ENCODE results near the gene LTBP2.

Gene LTBP2

DNA sequence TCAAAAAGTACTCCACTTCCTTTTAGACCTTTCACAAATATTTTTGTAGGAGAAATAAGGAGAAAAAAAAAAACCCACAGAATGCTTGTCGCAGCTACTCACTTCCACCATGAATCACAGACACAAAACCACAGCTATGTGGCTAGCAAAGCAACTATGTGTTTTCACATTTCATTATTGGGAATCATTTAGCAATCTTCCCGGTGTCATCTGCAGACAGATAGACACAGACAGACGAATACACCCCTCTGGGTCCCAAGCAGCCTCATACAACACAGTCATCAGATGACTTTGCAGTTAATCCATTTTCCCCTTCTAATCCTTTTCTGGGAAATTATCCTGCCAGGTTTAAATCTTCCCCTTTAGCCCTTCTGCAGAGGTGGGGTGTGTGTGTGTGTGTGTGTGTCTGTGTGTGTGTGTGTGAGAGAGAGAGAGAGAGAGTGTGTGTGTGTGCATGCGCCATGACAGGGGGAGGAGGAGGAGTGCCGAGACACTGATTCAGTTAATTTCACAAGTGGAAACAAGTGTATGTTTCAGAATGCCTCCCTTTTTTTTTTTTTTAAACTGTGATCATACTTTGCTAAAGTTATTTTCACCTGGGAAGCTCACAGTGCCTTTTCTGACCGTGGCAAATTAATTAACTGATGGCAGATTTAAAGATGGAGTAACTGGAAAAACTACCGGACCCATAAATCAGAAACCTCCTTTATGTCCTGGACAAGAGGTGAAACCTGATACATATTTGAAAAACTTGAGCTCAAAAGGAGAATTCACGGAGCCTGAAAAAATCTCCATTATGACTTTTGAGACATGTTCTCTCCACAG, 39.9 kb downstream of the LTBP2 start:
- DNase-seq (ENCODE audit: low read depth), result no peak

DNA sequence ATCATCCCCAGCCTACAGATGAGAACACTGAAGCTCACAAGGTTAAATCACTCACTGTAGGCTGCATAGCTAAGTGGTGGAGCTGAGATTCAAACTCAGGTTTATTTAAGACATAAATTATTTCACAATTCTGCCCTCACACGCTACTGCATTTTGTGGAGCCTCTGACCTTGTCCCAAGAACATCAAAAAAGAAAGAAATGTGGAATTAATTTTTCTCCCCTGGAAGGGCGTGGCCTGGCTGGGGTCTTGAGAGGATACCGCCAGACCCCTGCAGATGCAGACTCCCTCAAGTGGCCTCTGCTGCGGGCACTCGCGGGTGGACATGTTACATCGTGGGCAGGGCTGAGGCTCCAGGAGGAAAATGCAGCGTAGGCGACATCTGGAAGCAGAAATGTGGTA, 40.6 kb downstream of the LTBP2 start:
- DNase-seq (ENCODE audit: low read depth), result no peak

DNA sequence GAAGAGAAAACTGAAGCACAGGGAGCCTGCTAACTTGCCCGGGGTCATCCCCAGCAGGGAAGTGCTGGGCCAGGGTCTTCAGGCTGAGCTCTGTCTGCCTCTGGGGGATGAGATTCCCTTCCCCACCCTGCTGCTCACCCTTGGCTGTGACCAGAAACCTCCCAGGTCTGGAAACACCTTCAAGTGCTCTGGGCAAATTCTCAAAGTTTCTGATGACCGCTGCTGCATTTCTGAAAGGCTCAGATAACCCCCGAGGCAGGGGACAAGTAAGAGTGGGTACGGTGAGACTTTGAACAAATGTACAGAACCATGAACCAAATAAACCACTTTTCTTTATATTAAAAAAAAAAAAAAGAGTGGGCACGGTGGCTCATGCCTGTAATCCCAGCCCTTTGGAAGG, 41.3 kb downstream of the LTBP2 start:
- no peak for DNase-seq (ENCODE audit: low read depth)

DNA sequence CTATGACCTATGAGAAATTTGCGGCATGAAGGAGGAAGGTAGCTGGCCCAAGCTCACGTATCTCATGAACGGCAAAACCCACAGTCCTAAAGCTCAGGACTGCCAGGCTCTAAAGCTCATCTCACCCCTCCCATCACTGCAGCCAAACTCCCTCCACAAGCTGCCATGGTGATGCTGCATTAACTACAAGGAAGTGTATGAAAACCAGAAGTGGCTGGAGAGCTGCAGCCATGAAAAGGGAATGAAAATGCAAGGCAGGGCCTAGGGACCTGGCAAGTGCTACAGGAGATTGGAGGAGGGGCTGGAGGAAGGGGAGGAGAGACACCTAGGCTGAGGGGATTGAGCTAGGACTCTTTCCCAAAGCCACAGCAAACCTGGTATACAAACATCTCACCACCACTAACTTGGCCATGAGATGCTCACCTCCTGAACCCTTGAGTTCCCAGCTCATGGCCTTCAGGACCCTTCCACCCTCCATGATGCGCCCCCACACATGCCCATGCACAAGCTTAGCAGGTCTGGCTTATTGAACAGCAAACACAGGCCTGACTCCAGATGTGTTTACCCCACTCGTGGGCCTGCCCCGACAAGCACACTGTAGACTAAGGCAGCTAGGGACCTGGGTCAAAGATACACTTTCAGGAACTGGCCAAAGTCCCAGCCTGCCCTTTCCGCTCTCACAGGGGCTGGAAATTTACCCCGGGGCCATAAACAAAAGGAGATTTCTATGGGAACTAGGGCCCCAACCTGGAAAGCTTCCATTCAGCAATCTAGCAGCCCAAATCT, 42.0 kb downstream of the LTBP2 start:
- DNase-seq (ENCODE audit: low read depth), result no peak

DNA sequence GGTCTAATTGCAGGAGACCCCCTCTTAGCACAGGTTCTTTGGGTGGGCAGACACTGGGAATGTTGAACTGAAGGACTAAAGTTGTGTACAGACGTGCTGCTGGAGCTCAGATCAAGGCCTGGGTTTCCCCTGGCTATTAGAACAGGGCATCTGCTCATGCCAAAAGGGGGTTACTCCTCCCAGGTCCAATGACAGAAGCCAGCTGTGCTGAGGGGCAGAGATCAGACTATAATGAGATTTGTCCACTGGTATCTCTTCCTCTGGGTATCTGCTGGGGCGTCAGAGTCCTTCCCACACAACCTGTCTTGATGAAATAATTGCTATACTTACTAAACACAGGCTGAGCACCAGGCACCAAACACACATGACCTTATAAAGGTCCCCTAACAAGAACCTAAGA, 42.6 kb downstream of the LTBP2 start:
- no peak for DNase-seq (ENCODE audit: low read depth)

DNA sequence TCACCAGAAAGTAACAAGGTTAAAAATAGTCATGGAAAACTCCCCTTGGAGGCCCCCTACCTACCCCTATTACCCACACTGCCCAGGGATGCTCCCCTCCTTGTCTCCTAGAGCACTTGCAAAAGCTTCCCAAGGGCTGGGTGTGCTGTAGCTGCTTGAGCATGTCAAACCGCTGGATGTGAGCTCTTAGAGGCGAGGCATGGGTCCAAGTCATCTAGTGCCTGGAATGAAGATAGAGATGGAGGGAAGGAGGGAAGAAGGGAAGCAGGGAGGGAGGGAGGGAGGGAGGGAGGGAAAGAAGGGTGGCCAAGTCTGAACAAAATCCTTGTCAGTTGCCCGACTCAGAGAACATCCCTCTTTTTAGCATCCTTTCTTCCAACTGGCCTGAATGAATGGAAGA, 43.1 kb downstream of the LTBP2 start:
- DNase-seq (ENCODE audit: low read depth), result no peak

DNA sequence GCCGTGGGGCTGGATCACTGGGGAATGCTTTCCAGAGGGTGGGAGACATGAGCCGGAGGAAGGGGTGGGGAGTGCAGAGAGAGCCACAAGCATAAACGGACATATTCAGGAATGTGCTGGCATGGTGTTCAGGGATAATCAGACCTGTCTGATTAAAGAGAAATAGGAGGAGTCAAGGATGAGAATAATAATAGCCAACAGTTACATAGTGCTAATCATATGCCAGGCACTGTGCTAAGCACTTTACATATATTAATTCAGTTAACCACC, 43.7 kb downstream of the LTBP2 start:
- no peak for DNase-seq (ENCODE audit: low read depth)

DNA sequence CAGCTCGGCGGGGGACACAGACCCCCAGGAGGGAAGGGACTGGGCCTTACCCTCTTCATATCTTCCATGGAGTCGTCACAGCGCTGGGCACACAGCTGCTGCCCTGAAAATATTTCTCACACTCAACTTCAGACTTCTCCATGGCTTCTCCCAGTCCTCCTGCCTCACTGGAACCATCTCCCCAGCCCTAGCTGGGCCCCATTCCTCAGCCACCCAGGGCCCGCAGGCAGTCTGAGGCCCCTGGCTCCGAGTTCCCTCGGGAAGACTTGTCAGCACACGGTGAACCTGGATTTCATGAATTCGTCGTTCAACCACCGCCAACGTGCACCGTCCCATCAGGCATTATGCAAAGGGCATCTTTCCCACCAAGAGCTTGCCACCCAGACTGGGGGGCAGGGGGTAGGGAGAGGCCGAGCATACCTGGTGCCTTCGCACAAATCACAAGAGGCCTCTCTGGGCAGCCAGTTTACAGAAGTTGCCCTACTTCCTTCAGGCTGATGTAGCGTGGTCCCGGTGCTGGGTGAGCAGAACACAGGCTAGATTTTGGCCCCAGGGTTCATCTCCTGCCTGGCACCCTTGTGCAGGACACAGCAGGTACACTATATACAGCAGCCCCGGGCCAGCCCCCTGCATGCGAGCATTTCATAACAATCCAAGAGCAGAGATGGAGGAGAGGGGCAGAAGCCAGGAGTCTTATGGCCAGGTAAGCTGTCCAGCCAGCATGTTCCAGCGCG, 44.2 kb downstream of the LTBP2 start:
- no peak for DNase-seq (ENCODE audit: low read depth)

DNA sequence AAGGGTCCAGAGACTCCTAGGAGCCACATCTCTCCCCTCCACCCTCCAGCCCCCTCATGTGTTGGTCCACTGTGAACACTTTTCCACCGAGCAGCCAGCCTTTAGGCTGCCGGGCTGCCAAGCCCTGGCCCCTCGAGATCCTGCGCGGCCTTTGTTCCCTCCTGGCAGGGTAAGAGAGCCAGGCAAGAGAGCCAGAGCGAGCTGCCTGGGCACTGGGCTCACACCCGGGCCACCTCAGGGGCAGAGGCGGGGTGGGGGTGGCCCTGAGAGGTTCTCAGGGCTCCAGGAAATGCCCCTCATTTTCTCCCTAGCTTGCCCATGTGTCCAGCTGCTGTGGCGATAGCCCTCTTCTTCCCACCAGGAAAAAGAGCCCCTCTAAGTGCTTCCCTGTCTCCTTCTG, 44.8 kb downstream of the LTBP2 start:
- DNase-seq (ENCODE audit: low read depth), result no peak

DNA sequence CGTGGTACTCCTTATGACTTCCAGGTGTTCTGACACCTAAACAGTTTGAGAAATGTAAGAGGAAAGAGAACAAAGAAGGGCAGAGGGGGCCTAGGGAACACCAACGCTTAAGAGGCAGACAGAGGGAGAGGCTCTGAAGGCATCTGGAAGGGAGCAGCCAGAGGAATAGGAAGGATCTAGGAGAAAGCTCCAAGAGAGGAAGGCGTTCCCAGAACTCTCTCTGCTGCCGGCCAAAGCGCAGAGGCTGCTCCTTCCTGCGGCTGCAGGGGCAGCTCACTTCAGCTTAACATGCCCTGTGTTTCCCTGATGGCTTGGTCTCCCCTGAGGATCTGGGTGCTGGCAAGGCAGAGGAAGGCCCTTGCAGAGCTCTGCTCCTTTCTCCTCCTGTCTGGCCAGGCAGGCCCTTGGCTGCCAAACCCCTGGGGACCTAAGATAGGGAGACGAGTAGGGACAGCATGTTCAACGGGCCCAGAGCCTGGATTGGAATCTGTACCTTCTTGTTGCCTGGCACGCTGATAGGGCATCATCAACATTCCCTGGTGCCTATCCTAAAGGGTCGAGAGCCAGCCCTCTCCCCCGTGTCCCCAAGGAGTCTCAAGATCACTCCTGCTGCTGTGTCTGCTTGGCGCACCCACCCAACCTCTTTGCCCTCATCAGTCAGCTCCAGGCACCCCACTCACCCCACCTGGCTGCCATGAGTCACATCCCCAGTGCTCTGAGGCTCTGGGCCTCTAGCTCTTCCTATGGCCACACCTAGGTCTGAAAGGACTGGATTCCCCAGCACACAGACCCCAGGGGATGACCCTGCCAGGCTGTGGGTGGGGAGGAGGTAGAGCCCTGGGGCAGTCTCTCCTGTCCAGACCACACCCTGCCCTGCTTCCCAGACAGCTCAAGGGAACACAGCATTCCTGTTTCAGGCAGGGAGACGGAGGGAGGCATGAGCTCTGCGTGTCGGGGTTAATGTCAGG, 45.6 kb downstream of the LTBP2 start:
- DNase-seq (ENCODE audit: low read depth), result no peak

DNA sequence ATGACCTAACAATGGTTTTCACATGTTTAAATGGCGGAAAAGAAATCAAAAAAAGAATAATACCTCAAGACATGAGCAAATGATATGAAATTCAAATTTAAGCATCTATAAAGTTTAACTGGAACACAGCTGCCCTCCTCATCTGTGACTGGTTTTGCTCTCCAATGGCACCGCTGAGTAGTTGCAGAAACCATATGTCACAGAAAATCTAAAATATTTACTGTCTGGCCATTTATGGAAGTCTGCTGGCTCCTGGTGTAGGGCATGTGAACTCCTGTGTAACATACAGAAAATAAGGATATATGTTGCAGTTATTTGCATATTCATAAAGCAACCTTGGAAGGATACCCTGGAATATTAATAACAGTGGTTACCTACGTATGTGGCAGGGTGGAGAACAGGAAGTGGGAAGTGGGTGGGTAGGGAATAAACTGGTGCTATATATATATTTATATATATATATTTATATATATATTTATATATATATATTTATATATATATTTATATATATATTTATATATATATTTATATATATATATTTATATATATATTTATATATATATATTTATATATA, 48.4 kb downstream of the LTBP2 start:
- no peak for DNase-seq (ENCODE audit: low read depth)

DNA sequence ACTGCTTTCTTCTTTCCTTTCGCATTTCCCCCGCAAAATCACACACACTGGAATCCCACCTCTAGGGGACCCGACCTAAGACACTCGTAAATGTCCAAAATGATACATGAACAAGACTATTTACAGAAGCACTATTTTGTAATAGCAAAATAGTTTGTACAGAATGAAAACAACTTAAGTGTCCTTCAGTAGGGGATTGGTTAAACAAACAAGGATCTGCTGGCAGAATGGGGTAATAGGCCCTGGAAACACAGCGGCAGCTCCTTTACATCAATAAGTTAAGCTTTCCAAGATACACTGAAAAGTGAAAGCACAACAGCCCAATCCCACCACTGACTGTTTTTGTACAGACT, 48.8 kb downstream of the LTBP2 start:
- DNase-seq (ENCODE audit: low read depth), result no peak

DNA sequence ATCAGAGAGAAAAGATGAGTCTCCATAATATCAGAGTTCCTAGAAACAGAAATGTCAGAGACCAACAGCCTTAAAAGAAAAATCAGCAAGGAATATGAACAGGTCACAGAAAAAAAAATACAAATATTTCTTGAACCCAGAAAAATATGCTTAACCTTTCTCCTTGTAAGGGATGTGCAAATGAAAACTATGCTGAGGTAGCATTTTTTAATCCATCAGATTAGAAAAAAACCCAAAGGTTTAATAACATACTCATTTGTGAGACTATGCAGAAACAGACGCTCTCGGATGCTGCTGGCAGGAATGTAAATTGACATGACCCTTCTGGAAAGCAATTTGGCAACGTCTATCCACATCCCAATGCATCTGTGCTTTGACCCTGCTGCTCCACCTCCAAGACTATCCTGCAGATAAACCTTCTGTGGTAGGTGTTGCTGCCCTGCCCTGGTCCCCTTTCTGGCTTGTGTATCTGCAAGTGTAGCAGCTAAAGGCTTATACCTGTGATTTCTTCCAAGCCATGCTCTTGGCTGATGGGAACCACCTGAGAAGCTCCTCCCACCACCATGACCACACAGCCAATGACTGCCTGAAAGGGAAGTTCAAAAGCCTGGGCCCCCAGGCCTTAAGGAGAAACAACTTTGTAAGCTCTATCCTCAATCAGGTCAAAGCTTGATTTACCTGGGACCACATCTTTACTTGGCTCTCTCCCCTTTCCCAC, 49.4 kb downstream of the LTBP2 start:
- DNase-seq (ENCODE audit: low read depth), result no peak

DNA sequence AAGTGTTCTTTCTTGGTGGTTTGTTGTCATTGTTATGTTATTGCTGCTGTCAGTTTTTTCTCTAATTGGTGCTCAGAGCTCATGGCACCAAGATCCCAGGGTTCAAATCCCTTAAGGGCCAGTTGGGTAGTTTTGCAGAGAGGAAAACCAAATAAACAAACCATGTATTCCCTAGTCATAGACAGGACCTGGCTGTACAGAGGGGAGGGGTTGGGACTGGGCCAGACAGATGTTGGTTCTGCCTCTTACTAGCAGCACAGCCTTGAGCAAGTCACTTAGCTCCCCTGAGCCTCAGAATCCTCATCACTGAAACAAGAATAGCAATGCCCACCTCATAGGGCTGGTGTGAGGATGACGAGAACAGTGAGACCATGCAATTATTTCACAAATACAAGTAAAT, 53.4 kb downstream of the LTBP2 start:
- no peak for DNase-seq (ENCODE audit: low read depth)

DNA sequence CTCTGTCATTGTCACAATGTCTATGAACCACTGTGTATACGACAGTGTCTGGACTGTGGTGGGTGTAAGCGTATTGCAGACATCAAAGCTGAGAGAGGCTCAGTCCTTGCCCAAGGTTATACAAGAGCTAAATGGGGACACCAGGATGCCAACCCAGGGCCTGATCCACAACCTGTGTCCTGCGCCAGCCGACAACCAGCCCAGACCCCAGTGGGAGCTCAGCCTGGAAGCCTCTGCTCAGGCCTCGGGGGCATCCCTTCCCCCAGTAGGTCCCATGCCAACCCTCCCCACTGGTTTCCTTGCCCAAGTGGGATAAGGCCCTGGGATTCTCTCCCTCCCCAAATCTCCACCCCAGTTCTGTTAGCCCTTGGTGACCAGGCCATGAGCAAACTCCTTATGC, 54.3 kb downstream of the LTBP2 start:
- no peak for DNase-seq (ENCODE audit: low read depth)

DNA sequence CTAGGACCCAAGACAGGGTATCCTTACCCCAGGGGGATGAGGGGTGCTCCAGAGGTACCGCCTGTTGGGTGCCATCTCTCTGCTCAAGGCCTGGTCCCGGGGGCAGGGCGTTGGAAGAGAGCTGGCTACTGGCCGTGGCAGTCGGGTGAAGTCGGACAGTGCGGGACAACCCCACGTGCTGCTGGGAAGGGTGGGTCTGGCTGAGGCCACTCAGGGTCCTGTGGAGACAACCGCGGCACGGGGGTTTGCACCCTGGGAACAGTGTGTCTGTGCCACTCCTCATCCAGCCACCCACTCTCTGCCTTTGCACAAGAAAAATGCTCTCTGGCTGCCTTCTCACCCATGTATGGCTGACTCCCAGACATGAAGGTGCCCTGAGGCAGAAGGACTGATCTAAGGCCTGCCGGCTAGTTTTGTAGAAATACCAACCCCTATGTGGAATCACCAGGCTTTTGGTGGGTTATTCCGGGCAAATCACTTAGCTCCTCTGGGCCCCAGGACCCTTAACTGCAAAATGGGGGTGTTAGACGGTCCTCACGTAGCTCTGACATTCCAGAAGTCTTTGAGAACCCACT, 56.5 kb downstream of the LTBP2 start:
- DNase-seq (ENCODE audit: low read depth), result no peak

DNA sequence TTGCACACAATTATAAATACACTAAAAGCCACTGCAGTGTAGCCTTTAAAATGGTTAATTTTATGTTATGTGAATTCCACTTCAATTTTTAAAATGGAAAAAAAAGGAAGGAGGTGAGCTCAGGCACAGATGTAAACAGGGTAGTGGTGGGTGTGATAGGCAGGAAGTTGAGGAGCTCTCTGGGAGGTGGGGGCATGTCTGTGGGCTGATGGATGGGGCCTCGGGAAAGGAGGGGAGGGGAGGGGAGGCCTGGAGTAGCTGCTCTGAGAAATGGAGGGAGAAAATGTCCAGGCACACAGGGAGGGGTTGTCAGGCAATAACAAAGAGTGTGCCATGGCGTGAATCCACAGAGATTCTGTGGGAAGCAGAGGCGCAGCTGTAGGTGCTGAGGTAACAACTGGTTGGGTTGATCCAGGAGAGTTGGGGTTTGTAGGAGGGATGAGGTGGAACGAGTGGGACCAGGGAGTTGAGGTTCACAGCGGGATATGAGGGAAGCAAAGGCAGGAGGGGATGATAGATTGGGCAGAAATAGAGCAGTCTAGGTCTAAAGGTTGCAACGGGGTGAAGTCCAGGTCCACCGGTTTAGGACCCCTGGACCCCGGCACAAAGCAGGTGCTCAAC, 57.2 kb downstream of the LTBP2 start:
- DNase-seq (ENCODE audit: low read depth), result no peak

DNA sequence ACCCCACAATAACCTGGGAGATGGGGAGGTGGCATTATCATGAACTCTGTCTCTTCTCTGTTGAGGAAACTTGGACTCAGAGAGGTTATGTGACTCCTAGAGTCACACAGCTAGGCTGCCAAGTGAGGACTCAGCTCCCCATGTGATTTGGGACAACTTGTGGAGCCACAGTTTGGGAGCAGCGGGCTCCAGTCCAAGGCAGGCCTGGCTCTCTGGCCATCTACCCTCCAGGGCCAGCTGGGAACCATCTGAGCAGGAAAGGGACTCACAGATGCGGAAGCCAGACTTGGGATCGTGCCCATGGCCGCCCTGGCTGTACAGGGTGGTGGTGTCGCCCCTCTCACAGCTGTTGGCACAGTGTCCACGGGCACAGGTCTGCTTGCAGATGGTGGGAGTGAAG, 59.4 kb downstream of the LTBP2 start:
- DNase-seq (ENCODE audit: low read depth), result no peak

DNA sequence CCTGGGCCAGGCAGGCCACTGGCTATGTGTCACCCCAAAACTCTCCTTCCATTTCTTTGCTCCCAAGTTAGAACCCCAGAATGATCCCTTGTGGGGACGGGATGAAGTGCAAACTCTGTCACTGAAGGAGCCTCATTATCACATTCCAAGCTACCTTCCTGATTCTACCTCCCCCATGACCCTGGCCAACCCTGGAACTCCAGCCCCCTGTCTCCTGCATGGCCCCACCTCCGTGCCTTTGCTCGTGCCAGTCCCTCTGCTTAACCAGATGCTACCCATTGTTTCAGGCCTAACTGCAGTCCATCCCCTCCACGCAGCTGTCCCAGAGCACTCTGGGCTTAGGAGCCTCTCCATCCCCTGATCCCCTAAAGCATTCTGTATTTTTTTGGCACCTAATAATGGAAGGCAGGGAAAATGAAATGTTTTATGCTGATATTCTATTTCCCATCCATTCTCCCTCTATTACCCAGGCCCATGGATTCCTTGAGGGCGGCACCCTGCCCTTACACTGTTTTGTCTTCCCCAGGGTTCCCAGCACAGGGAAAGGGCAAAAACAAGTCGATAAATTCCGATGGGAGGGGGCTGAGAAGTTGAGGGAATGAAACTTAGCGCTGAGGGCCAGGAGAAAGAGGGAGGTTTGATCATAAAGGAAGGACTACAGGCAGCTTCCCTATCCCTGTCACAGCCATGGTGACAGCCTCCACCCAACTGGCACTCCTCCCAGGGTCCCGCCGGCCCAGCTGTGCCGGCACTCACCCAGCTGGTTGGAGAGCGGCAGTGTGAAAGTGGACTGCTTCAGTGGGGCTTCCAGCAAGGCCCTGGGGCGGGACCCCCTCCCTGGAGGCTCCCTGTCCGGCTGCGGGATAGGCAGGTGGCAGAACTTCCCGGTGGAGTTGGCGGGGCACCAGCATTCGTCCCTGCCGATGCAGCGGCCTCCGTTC, 60.3 kb downstream of the LTBP2 start:
- no peak for DNase-seq (ENCODE audit: low read depth)

All from stimulated activated CD8-positive, alpha-beta memory T cell treated with anti-CD3 and anti-CD28 coated beads, Interleukin-15, amount 100 ng/mL, for 1 hour (primary cell).